ENCODE measurements around the gene SFI1.

The SFI1 gene

GRCh38 chr22:31451709-31452571, 44.4 kb upstream of the SFI1 start:
- DNase-seq (ENCODE audit: insufficient read length, low spot score) (no peak), FAIRE-seq (no peak)
- peak; percentile 53 for TF ChIP-seq CTCF (IDR thresholded peaks at IDR 0.05; ENCODE audit: insufficient read depth, missing control alignments)

GRCh38 chr22:31461699-31462098, 34.6 kb upstream of the SFI1 start:
- no peak for FAIRE-seq
- TF ChIP-seq CTCF (IDR thresholded peaks at IDR 0.05; ENCODE audit: insufficient read depth, missing control alignments) = no peak

GRCh38 chr22:31465307-31465706, 31.0 kb upstream of the SFI1 start:
- FAIRE-seq (no peak), DNase-seq (ENCODE audit: insufficient read length, low spot score) (no peak)
- TF ChIP-seq CTCF (IDR thresholded peaks at IDR 0.05; ENCODE audit: insufficient read depth, missing control alignments) = no peak

More at GRCh38 chr22:31461699-31462098, 34.6 kb upstream of the SFI1 start:
- no peak for DNase-seq (ENCODE audit: insufficient read length, low spot score)

GRCh38 chr22:31474743-31475142, 21.6 kb upstream of the SFI1 start:
- DNase-seq (ENCODE audit: insufficient read length, low spot score) (no peak), FAIRE-seq (no peak)
- no peak for TF ChIP-seq CTCF (IDR thresholded peaks at IDR 0.05; ENCODE audit: insufficient read depth, missing control alignments)

- FAIRE-seq = no peak
Measured at GRCh38 chr22:31475800-31476199, 20.5 kb upstream of the SFI1 start.

GRCh38 chr22:31477329-31477728, 19.0 kb upstream of the SFI1 start:
- FAIRE-seq = no peak
- DNase-seq (ENCODE audit: insufficient read length, low spot score) = no peak

More at GRCh38 chr22:31475800-31476199, 20.5 kb upstream of the SFI1 start:
- no peak for DNase-seq (ENCODE audit: insufficient read length, low spot score)
- TF ChIP-seq CTCF (IDR thresholded peaks at IDR 0.05; ENCODE audit: insufficient read depth, missing control alignments) = no peak

More at GRCh38 chr22:31477329-31477728, 19.0 kb upstream of the SFI1 start:
- no peak for TF ChIP-seq CTCF (IDR thresholded peaks at IDR 0.05; ENCODE audit: insufficient read depth, missing control alignments)

Measured in D721Med (cell line).